ENCODE measurements around the gene NADSYN1.

Gene NADSYN1

GRCh38 chr11:71451596-71452198 lies 1.3 kb upstream of the NADSYN1 start:
- DNase-seq (ENCODE audit: low spot score) = no peak

GRCh38 chr11:71452199-71453036 lies 585 bp upstream of the NADSYN1 start:
- DNase-seq (ENCODE audit: low spot score) = peak; percentile 78

DNA sequence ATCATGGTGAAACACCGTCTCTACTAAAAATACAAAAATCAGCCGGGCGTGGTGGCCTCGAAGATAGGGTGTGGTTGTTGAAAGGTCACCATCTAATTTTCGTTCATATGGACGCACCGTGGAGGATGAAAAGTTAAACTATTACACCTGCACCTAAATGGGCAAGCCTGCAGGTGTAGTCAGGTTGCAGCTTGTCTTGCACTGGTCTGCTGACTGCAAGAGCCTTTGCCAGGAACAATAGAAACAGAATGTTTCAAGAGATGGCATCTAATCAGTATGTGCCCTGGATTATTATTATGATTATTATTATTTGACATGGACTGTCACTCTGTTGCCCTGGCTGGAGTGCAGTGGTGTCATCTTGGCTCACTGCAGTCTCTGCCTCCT lies 908 bp downstream of the NADSYN1 start:
- no peak for DNase-seq (ENCODE audit: low spot score)

- no peak for DNase-seq (ENCODE audit: low spot score)
These were observed 1.6 kb downstream of the NADSYN1 start for GRCh38 chr11:71454470-71455113.

GRCh38 chr11:71456294-71456693 lies 3.3 kb downstream of the NADSYN1 start:
- DNase-seq (ENCODE audit: low spot score) = no peak

DNA sequence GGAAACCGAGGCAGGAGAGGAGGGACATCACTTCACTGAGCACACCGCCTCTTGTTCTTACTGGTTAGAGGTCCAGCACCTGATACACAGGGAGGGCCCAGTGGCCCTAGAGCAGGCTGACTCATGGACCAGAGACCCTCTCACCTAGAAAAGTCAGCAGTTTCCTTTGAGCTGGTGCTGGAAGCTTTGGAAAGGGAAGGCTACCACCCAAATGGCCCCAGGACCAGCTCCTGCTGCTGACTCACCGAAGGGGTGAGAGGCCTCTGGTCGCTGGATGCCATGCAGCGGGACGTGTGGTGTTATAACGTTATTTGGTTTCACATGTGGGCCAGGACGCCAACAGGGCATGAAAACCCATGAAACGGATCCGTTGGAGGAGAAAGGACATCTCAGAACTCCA lies 3.8 kb downstream of the NADSYN1 start:
- DNase-seq (ENCODE audit: low spot score) = no peak

DNA sequence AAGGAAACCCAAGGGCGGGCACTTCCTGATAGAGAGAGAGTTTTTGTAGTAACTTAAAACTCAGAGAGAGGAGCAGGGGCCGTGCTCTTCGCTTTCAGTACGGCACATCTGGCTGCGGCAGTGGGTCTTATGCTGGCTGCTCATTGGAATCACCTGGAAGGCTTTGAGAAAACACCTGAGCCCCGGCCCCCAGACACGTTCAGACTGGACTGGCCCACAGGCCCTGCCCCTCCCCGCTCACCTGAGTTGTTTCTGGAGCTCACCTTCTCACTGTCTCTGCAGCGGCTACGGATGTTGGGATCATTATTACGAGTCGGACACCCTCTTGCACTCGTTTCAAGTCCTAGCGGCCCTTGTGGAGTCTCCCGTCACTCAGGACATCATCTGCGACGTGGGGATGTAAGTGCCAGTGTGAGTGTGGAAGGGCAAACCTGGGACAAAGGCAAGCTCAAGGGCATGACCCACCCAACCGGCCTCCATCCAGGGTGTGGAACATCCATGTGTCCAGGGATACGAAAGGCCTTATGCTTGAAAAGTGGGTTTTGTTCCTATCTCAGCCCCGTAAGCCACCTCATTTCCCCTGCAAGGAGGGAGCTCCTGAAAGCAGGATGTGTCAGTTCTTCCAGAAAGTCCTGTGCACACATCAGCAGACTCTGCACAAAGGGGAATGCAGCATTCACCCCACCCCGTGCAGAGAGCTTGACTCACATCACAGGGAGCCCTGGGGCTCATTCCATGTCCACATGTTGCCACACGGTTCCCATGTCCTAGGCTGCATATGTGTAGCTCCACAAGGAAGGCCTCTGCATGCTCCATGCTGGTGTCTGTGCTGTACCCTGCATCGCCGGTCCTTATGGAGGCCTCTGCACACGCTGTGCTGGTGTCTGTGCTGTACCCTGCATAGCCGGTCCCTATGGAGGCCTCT lies 5.4 kb downstream of the NADSYN1 start:
- no peak for DNase-seq (ENCODE audit: low spot score)

- no peak for DNase-seq (ENCODE audit: low spot score)
These were observed 6.2 kb downstream of the NADSYN1 start for GRCh38 chr11:71459076-71459766.

- no peak for DNase-seq (ENCODE audit: low spot score)
These were observed 6.8 kb downstream of the NADSYN1 start for GRCh38 chr11:71459767-71460320.

GRCh38 chr11:71461696-71462095 lies 8.7 kb downstream of the NADSYN1 start:
- DNase-seq (ENCODE audit: low spot score) = no peak

GRCh38 chr11:71462726-71463125 lies 9.7 kb downstream of the NADSYN1 start:
- DNase-seq (ENCODE audit: low spot score) = no peak

DNA sequence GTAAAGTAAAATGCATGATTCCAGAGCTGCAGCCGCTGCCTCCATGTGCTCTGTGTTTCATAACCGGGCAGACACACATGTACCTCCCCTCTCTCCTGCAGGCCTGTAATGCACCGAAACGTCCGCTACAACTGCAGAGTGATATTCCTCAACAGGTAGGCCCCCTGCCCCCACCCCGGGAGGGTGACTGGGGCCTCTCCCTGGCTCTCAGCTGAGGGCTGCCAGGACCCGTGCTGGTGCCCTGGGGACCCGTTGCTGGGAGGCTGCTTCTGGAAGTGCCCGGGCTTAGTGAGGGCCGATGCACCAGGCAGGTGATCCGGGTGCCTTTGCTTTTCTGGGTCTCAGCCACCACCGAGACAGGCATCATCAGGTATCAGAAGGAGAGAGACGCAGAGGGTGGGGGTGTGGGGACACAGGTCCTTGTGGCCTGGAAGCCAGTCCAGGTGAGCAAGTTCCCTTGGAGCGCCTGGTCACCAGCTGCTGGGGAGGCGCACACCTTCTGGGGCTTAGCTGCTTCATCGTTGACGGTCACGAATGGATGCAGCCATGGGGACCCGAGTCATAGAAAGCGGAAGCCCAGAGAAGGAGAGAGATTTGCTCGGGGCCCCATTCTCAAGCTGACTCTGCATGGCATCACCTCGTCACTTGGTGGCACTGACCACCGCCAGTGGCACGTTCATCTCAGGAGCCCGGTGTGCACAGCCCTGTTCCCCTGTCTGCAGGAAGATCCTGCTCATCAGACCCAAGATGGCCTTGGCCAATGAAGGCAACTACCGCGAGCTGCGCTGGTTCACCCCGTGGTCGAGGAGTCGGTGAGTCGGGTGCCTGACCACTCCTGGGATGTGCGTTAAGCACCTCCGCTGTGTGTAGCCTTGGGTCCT lies 10.6 kb downstream of the NADSYN1 start:
- no peak for DNase-seq (ENCODE audit: low spot score)

GRCh38 chr11:71465054-71465453 lies 12.1 kb downstream of the NADSYN1 start:
- DNase-seq (ENCODE audit: low spot score) = peak; percentile 45

DNA sequence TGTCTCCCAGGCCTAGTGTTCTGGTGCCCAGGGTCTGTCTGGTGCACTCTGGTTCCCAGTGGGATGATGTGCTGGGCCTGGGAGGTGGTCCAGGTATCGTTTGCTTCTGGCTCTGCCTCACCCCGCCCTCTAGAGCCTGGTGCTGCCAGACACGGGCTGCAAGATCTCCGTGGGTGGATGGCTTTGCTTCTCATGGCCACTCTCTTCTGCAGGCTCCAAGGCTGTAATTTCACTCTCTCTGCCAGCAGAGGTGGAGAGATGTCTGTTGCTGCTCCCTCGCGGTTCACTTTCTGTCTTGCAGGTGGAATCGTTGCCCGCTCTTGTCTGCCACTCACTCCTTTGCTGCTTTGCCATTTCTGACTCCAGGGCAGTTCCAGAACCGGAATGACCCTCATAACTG lies 13.4 kb downstream of the NADSYN1 start:
- DNase-seq (ENCODE audit: low spot score) = no peak

- no peak for DNase-seq (ENCODE audit: low spot score)
These were observed 14.2 kb downstream of the NADSYN1 start for GRCh38 chr11:71467164-71467563.

DNA sequence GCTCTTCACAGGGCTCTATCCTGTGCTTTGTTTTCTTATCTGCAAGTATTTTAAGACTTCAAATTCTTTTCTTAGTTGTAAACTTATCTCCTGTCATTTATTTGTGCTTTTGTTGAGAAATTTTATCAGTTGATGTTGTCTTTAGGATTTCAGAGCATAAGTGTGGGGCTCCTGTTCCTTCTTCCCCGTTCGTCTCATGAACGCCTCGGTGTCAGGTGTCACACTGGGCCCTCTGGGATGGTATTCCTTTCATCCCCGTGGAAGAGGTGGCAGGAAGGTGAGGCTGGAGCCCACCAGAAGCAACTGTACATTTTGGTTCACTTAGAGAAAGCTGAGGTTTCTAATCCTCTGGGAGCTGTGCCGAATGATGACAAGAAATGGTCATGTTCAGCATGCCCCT lies 17.9 kb downstream of the NADSYN1 start:
- DNase-seq (ENCODE audit: low spot score) = no peak

DNA sequence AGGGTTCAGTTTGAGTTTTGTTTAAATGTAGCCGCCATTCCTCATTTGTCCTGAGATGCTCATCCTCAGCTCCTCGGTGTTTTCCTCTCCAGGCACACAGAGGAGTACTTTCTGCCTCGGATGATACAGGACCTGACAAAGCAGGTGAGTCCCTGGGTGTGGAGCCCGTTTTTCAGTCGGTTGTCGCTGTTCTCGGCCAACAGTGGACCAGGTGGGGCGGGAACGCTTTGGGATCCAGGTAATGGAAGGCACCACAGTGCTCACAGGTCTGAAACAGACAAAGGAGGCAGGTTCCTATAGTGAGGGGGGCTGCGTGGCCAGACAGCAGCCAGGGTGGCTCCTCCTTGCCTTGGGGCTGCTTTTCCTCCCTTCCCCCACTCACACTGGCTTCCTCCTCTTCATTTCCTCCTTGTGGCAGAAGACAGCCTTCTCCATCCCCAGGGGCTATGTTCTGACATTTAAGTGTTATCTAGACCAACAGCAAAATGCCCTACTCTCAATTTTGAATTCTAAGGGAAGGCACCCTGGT lies 19.4 kb downstream of the NADSYN1 start:
- DNase-seq (ENCODE audit: low spot score) = no peak

GRCh38 chr11:71472941-71473792 lies 20.2 kb downstream of the NADSYN1 start:
- DNase-seq (ENCODE audit: low spot score) = no peak

- DNase-seq (ENCODE audit: low spot score) = no peak
These were observed 20.7 kb downstream of the NADSYN1 start for GRCh38 chr11:71473793-71474080.
